T47D (cell line): ENCODE results near the gene MGMT.

Source experiments
- DNase-seq, 2 experiments: peaks; one replicate each; pipeline versions ENCODE4 v3.0.0 to v3.0.0-alpha.2; 2011 to 2012; ENCODE audit warnings: low read depth in 1 of 2, low spot score in 1 of 2
- JUND ChIP-seq: IDR thresholded peaks from 2 replicates; pipeline ENCODE4 v1.6.1; 2012; ENCODE audit warnings: low read depth
- in situ Hi-C: cut with HindIII; loops from 2 replicates; pipeline ENCODE4 v1.10.0; 2016; ENCODE audit warnings: low sequenced_read_pairs, low pct_unique_long_range_greater_than_20kb

The MGMT gene

DNA sequence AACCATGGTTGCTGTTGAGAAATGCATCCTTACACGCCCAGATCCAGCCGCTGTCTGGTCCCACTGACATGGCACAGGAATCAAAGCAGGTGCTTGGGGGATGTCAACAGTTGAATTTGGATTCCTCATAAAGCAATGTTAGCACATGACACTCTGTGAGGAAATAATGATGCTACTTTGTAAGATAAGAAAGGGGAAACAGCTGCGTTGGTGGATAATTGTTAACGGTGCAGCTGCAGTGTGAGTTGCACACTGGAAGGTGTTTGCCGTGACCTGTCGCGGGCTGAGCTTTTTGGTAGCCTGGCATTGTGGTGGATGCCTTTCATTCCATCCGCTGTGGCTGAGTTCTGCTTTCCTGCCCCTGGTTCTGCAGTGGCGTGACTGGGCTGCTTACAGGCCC, 113.9 kb downstream of the MGMT start:
- no peak for TF ChIP-seq JUND
- in situ Hi-C loops, result no loop called here
- DNase-seq, result no peak

DNA sequence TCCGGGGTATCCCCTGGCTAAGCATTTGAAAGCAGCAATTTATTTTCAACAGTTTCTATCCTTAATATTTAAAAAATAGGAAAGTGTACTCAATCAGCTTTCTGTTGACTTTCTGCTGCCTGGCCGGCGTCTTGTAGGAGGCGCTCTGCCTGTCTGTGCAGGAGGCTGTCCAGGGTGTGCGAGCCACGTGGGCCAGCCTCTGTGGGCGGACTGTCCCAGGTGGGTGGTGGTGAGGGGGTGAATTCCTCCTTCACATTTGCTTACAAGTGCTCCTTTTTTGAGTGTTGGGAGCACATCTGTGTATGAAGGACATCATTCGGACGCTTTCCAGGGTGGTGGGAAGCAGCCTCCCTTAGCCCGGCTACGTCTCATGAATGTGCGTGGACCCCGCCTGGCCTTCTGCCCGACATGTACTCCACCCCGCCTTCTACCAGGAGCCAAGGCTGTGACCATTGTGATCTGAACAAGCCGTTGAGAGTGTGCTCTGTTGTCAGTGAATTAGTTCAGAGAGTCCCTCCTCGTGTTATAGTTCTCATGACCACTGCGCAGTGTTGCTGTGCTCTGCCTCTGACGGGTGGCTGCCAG, 114.9 kb downstream of the MGMT start:
- in situ Hi-C loops, result no loop called here
- TF ChIP-seq JUND, result no peak
- DNase-seq, result no peak

DNA sequence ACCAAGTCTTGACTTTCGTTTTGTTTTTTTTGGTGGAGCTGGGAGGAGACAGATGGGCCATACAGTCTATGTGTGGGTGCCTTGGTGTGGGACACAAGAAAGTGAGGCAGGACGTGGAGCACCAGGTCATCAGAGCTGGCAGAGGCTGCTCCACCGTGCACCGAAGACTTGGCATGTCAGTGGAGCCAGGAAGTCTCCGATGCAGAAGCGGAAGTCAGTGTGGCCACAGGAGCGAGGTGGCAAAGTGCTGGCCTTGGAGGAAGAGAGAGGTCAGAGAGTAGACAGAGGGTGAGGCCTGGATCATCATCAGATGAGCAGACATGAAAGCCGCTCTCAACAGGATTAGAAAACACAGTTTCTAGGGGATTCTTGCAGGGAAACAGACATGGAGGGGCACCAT, 116.8 kb downstream of the MGMT start:
- TF ChIP-seq JUND, result no peak
- DNase-seq, result no peak
- in situ Hi-C loops, result no loop called here

DNA sequence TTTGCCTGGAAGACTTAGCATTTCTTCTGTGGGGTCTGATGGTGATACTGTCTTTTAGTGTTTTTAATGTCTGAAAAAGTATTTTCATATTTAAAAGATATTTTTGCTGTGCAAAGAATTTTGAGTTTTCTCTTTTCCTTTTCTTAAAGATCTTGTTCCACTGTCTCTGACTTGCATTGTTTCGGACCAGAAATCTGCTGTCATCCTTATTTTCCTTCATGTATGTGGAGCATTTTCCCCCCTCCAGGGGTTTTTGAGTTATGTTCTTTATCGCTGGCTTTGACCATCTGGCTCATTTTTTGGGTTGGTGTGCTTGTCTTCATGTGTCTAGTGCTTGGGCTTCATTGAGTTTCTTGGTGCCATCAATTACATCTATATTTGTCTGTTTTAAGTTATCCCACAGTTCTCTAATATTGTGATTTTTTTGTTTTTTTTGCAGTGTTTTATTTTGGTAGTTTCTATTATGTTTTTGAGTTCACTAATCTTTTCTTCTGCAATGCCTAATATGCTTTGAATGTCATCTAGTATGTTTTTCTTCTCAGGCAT, 119.9 kb downstream of the MGMT start:
- in situ Hi-C loops, result no loop called here
- no peak for TF ChIP-seq JUND
- DNase-seq, result peak in 1 of 2 experiments; percentile 4

DNA sequence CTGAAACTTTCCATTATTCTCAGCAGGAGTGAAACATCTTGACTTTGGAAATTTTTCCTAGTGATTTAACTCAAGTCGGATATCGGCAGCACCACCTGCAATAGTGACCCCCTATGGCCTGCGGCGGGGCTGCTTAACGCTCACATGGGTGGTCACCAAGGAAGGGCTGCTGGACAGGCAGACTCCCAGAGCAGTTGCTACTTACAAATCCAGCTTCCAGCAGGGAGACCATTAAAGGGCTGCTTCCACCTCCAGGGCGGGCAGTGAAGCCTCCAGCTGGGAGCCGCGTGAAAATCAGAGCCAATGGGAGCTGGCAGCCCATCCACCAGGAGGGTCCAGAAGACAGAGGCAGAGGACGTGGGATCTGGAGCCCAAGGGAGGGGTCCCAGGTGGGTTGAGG, 122.5 kb downstream of the MGMT start:
- DNase-seq, result no peak
- in situ Hi-C loops, result no loop called here
- no peak for TF ChIP-seq JUND

DNA sequence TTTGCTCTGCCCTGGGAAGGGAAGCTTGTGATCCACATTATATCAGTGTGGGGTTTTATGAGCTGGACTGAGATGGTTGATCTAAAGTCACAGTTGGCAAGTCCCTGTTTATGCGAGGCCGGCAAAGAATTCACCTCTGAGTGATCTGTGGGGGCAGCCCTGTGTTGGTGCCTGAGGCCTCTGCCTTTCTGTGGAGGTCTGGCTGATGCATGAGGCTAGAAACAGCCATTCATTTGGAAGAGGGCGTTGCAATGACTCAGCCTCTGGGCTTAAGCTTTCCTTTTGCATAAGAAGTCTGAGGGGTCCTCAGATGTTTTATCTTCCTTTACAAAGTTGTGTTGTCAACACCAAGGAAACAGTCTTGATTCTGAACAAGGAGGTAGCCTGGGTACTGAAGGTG, 126.9 kb downstream of the MGMT start:
- TF ChIP-seq JUND, result no peak
- no peak for DNase-seq
- in situ Hi-C loops, result no loop called here

DNA sequence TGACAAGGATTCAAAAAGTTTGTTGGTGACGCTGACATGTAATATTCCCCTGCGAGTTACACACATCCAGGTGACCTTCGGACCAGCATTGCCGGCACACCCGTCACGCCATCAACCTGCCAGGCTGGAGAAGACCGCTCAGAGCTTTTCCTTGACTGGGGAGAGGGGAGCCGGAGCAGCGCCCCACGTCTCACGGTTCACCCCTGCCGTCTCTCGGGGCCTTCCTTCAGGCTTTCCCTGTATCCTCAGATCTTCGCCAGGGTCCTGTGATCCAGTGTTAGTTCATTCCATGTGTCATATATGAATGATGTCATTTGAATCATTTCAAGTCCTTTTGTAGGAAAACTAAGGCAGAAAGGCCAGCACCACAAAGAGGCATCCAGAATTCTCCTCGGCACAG, 127.8 kb downstream of the MGMT start:
- in situ Hi-C loops, result no loop called here
- DNase-seq, result no peak

DNA sequence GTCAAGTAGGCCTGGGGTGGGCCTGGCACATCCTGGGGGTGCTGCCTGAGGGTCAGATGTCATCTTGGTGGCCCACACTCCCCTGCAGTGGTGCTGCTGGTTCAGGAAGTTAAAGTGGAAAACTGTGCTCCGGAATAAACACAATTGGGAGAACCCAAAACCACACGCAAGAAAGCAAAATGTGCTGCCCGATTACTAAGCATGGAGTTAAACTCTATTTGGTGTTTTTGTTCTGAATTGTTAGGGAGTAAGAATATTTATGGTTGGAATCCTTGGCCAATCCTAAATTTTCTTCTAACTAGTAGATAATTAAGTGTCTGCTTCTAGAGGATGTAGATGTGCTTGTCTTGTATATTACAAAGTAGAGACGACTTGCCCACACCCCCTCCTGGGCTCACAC, 131.4 kb downstream of the MGMT start:
- in situ Hi-C loops, result no loop called here
- no peak for TF ChIP-seq JUND
- DNase-seq, result no peak

More for the DNA sequence above, 127.8 kb downstream of the MGMT start:
- no peak for TF ChIP-seq JUND

DNA sequence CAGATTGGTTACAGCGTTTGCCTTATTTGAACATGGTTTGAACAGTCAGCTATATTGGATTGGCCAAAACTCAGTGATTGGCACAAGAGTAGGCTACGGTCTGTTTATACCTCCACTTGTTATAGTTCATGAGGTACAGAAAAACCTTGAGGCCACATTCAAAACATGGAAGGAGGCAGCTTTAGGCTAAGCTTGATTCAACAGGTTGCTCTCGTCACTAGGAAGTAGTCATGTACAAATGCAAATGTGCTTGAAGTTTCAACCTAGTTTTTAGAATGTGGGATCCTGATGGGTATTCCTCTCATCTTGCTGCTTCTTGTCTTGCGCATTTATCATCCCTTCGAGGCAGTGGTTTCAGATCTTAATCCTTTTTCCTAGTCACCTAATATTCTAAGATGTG, 132.1 kb downstream of the MGMT start:
- TF ChIP-seq JUND, result no peak
- DNase-seq, result no peak
- in situ Hi-C loops, result no loop called here

DNA sequence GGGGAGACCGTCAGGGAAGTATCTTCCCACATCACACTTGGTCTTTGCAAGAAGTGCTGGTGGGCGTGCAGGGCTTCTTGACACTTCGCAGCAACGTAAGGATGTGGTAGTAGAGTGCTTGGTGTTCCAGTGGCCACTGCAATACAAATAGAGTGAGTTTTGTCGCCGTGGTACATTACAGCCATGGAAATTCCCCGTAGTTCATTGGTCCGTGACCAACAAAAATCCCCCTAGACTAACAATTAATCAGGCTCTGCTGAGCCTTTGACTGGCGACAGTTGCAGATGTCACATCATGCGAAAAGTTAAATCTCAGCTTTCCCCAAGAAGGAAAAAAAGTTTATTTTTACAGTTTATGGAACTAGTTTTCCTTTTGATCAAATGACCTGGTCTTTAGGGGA, 134.7 kb downstream of the MGMT start:
- no peak for TF ChIP-seq JUND
- DNase-seq, result no peak
- in situ Hi-C loops, result no loop called here

DNA sequence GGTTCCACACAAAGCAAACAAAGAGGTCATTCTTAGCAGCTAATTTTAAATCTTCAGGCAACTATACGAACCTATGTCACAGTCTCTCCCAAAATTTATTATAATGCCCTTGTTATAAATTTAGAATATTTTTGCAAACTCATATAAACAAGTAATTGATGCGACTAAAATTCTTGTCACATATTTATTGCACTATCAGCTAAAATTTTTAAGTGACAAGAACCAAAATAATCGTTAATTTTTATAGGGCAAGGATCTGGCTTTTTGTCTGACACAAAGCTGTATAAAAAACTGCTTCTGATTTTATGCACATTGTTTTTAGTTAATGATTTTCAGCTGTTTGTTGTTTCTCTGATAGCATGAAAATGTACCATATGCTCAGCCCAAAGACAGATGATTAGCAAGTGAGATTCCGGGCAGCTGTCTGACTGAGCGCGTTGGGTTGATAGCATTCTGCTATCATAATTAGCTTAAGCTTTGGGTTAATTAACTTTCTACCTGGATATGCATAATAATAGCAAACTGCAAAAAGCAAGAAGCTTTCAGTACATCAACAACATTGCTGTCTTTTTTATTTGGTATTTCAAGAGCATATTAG, 136.0 kb downstream of the MGMT start:
- DNase-seq, result no peak
- in situ Hi-C loops, result no loop called here
- no peak for TF ChIP-seq JUND

DNA sequence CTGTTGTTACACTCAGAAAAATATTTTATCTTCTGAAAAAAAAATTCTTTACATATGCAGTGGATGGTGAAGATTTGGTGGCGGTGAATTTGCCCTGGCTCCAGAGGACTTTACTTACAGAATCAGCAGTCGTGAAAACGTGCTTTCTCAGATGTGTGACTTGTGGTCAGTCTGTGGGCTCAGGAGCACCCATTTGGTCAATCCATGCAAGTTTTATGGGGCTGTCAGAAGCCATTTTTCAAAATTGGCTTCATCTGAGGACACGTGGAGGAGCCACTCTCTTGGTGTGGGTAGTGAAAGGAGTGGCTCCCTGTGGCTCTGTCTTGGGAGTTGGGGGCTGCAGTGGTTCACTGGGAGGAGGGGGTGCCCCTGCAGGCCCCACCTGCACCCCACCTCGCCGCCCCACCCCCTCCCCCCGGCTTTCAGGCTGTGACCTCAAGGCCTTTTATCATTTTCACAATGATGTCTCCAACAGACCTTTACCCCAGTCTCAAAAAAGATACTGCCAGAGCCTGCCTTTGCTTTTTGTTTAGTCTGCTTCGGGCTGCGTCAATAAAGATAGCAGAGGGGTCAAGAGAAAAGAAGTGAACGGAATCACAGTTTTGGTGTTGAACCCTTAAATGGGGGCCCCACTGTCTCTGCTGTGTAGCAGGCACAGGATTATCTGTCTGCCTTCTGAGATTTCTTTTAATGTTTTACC, 137.4 kb downstream of the MGMT start:
- TF ChIP-seq JUND, result no peak
- in situ Hi-C loops, result no loop called here
- DNase-seq, result no peak

DNA sequence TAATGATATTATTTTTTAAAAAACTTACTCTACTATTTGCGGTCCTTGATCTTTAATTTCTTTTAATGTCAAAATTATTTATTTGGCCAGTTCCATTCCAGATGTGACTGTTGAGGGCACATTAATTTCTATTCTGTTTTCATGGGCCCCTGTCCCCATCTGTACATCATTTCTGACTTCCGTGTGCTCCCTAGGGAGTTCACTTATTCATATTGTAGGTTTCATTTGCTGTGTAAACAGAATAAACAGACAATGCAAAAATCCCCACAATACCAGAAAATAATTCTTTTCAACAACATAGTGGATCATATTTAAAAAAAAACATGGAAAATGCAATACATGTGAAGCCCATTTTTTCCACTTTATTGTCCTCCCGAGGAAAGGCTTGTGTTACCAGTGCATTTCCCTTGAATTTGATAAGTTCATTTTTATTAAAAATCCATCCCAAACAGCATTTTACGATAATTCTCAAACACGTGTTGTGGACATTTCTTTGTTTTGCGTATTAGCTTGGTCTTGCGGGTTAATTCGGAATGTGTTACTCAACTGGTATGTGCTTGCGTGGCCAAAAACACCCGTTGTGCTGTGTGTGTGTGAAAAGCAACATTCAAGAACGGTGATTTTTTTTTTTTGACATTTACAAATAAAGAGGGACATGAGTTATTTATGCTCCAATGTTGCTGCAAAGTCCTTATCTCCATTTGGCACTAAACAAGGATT, 138.4 kb downstream of the MGMT start:
- no peak for DNase-seq
- in situ Hi-C loops, result no loop called here
- TF ChIP-seq JUND, result no peak
